ENCODE data around the gene NLN.
"Not testable (repeated sequence)": the region's sequence is repeated elsewhere in the genome, so short reads cannot be mapped to it uniquely, and the experiment has no call there.

DNA sequence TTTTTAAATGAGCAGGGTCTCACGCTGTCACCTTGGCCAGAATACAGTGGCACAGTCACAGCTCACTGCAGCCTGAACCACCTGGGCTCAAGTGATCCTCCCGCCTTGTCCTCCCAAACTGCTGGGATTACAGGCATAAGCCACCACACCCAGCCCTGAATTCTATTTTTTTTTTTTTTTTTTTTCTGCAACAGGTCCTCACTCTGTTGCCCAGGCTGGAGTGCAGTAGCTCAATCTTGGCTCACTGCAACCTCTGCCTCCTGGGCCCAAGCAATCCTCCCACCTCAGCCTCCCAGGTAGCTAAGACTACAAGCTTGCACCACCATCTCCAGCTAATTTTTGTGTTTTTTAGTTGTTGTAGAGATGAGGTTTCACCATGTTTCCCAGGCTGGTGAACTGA lies 51.0 kb downstream of the NLN start:
- not testable (repeated sequence) for TF ChIP-seq CTCF (optimal IDR thresholded peaks at IDR 0.05 in 1 of 3, IDR thresholded peaks at IDR 0.05 in 1 of 3, conservative IDR thresholded peaks at IDR 0.05 in 1 of 3; ENCODE audit: extremely low read depth in 1 of 3, insufficient read depth in 2 of 3, low read length in 3 of 3); EZH2 (IDR thresholded peaks at IDR 0.05; ENCODE audit: low read length)
